Natural killer cell (primary cell): ENCODE results near the gene HSPA9. TPM values are rescaled to one million over a fixed set of nuclear protein-coding genes. Genes with fewer than 3 reads are reported as not detected.
A peak's percentile ranks its signal among the peaks of the same experiment; 100 is the strongest.

ENCODE experiments used
- ATAC-seq, 3 donors: fragments of 150-1000 bp in 2 of 3; fragments of 200-7000 bp in 1 of 3; cut with Tn5 transposase; 1 replicate in 1 of 3; 2 replicates in 2 of 3; pipeline ENCODE4 v1.10.0; 2021; ENCODE audit warnings: mild to moderate bottlenecking in 2 of 3, moderate library complexity in 2 of 3
- DNase-seq, 2 donors: peaks; one replicate each; pipeline versions ENCODE4 v3.0.0 to v3.0.0-alpha.2; 2013 to 2021; ENCODE audit warnings: mixed read lengths in 1 of 2
- H3K27ac ChIP-seq: one replicate; pipeline ENCODE4 v1.5.1; 2013; ENCODE audit warnings: mild to moderate bottlenecking, low read length
- H3K27me3 ChIP-seq: one replicate; pipeline ENCODE4 v1.6.1; 2013; ENCODE audit warnings: low read length; ENCODE audit not compliant: control insufficient read depth, insufficient read depth
- H3K36me3 ChIP-seq: one replicate; pipeline ENCODE4 v1.6.1; 2013; ENCODE audit warnings: low read length; ENCODE audit not compliant: control insufficient read depth, insufficient read depth
- H3K4me1 ChIP-seq: one replicate; pipeline ENCODE4 v1.6.1; 2013; ENCODE audit warnings: low read length; ENCODE audit not compliant: control insufficient read depth, insufficient read depth
- H3K4me3 ChIP-seq: one replicate; pipeline ENCODE4 v1.5.1; 2013; ENCODE audit warnings: low read length
- H3K9me3 ChIP-seq: one replicate; pipeline ENCODE4 v1.6.1; 2013; ENCODE audit warnings: low read length; ENCODE audit not compliant: control insufficient read depth, insufficient read depth
- H3K27ac Mint-ChIP-seq, 2 donors: one replicate each; pipeline ENCODE4 v1.8.0; 2022; ENCODE audit warnings: mild to moderate bottlenecking in 2 of 2, mixed read lengths in 2 of 2, moderate library complexity in 1 of 2
- H3K27me3 Mint-ChIP-seq, 2 donors: one replicate each; pipeline ENCODE4 v1.8.0; 2022; ENCODE audit warnings: low read depth in 2 of 2, mixed read lengths in 2 of 2
- H3K36me3 Mint-ChIP-seq: one replicate; pipeline ENCODE4 v1.8.0; 2022; ENCODE audit warnings: mixed read lengths
- H3K4me1 Mint-ChIP-seq, 2 donors: one replicate each; pipeline ENCODE4 v1.8.0; 2022; ENCODE audit warnings: mixed read lengths in 2 of 2
- H3K4me3 Mint-ChIP-seq: one replicate; pipeline ENCODE4 v1.8.0; 2022; ENCODE audit warnings: mild to moderate bottlenecking, moderate library complexity, mixed read lengths
- H3K9me3 Mint-ChIP-seq, 2 donors: one replicate each; pipeline ENCODE4 v1.8.0; 2022; ENCODE audit warnings: mixed read lengths in 2 of 2
- WGBS: methylation state at CpG from one replicate; pipeline ENCODE4 v1.1.7; 2013; ENCODE audit warnings: missing lambda C conversion rate; ENCODE audit not compliant: insufficient coverage; 5-methylcytosine and 5-hydroxymethylcytosine counted together
- intact Hi-C: fragments of 100-400 bp; cut with micrococcal nuclease; formaldehyde crosslinking; loops from one replicate; pipeline ENCODE4 v1.14.2; 2022
- total RNA-seq, 4 donors: library from RNA; stranded (reverse); fragments of 120-200 nt in 1 of 4; gene quantifications; one replicate each; pipeline versions ENCODE4 v1.2.3 to v1.2.4, GENCODE V29; 2013 to 2022
- TF ChIP-seq, protein P1 (sequence below): fragments of 200-600 bp; IDR thresholded peaks from one replicate; pipeline ENCODE4 v1.8.0; 2022; ENCODE audit warnings: antibody characterized with exemption

Gene HSPA9
- total RNA-seq, 3 donors from 2014 or later (not counting 1 experiment from before 2014, with no cell fraction given) = 272 to 308 (median 308) TPM

DNA sequence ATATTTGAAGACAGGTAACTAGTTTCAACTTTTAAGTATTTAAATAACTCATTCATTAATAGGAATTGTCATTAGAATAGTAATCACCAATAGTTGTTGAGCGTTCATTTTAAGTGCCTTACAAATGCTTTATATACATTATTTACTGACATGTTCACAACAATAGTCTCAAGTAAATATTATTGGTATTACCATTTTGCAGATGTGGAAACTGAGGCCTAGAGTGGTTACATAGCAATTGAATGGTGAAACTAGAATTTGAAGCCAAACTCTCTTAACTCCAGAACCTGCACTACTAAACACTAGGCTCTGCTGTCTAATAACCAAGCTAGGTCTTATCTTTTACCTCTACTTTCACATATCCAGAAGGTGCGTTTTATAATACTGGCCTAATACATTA, 4.8 kb upstream of the HSPA9 start:
- Histone ChIP-seq H3K36me3 (no peaks in the 10 kb centered on the region), H3K4me3 (no peak overlapping the region), H3K27ac (no peak overlapping the region), H3K27me3 (no peaks in the 10 kb centered on the region), H3K9me3 (no peaks in the 10 kb centered on the region), H3K4me1 (peaks cover 11% of the 10 kb centered on the region)
- Mint-ChIP-seq H3K4me1 (peaks cover 12 to 14% of the 10 kb centered on the region in 2 donors), H3K27me3 (peaks cover 5% of the 10 kb centered on the region in 2 donors), H3K9me3 (peaks cover 0 to 2% of the 10 kb centered on the region in 2 donors), H3K36me3 (no peaks in the 10 kb centered on the region), H3K27ac (no peak overlapping the region), H3K4me3 (no peak overlapping the region)
- WGBS = no CpG with 5 or more reads among the region's 2 CpGs
- DNase-seq = no peak
- intact Hi-C loops = no loop called here
- TF ChIP-seq, protein P1, sequence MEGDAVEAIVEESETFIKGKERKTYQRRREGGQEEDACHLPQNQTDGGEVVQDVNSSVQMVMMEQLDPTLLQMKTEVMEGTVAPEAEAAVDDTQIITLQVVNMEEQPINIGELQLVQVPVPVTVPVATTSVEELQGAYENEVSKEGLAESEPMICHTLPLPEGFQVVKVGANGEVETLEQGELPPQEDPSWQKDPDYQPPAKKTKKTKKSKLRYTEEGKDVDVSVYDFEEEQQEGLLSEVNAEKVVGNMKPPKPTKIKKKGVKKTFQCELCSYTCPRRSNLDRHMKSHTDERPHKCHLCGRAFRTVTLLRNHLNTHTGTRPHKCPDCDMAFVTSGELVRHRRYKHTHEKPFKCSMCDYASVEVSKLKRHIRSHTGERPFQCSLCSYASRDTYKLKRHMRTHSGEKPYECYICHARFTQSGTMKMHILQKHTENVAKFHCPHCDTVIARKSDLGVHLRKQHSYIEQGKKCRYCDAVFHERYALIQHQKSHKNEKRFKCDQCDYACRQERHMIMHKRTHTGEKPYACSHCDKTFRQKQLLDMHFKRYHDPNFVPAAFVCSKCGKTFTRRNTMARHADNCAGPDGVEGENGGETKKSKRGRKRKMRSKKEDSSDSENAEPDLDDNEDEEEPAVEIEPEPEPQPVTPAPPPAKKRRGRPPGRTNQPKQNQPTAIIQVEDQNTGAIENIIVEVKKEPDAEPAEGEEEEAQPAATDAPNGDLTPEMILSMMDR = no peak
- ATAC-seq = no peak

DNA sequence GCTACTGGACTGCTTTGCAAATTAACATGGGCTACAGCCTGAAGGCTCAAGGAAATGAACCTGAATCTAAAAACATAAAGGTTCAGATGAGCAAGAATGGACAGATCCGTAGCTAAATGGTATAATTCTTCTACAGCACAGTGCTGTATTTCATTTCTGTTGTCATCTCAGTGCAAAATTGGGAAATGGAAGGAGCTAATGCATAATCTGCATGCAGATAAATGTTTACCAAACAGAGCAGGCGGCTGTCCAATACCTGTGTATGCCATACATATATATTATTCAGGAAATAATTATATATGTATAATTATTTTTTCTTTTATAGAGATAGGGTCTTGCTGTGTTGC, 4.3 kb upstream of the HSPA9 start:
- peaks cover 0 to 2% of the 10 kb centered on the region in 2 donors for H3K9me3 Mint-ChIP-seq
- Histone ChIP-seq H3K36me3 (no peaks in the 10 kb centered on the region), H3K9me3 (no peaks in the 10 kb centered on the region), H3K27me3 (no peaks in the 10 kb centered on the region), H3K4me1 (peaks cover 11% of the 10 kb centered on the region), H3K4me3 (no peak overlapping the region), H3K27ac (peak overlapping the region; percentile 11)
- H3K4me1 Mint-ChIP-seq = peaks cover 17 to 19% of the 10 kb centered on the region in 2 donors
- ATAC-seq = no peak
- DNase-seq = no peak
- TF ChIP-seq, protein P1 = peak; percentile 42
- H3K4me3 Mint-ChIP-seq = peak overlapping the region; percentile 25
- no peak overlapping the region for H3K27ac Mint-ChIP-seq
- peaks cover under 1% of the 10 kb centered on the region in 2 donors for H3K27me3 Mint-ChIP-seq
- 0% methylated on average over 1 of the region's 2 CpGs for WGBS
- H3K36me3 Mint-ChIP-seq = no peaks in the 10 kb centered on the region
- intact Hi-C loops = loop anchor here (10.0 kb wide), 2 partner anchors 615 to 715 kb away; partner anchors contain the start of genes MATR3 and SIL1

DNA sequence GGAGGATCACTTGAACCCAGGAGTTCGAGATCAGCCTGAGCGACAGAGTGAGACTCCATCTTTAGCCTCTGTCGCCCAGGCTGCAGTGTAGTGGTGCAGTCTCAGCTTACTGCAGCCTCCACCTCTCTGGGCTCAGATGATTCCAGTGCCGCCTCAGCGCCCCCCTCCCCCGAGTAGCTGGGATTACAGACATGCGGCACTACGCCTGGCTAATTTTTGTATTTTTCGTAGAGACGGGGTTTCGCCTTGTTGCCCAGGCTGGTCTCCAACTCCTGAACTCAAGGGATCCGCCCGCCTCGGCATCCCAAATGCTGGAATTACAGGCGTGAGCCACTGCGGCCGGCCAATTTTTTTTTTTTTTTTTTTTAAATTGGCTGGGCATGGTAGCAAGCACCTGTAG, 2.3 kb upstream of the HSPA9 start:
- Mint-ChIP-seq H3K4me3 (no peak overlapping the region), H3K4me1 (peaks cover 21 to 31% of the 10 kb centered on the region in 2 donors), H3K27me3 (no peaks in the 10 kb centered on the region), H3K9me3 (peaks cover 0 to 2% of the 10 kb centered on the region in 2 donors), H3K36me3 (no peaks in the 10 kb centered on the region), H3K27ac (peak overlapping the region; percentile 100)
- peaks cover 12% of the 10 kb centered on the region for H3K36me3 ChIP-seq
- intact Hi-C loops = loop anchor here (10.0 kb wide), 2 partner anchors 617 to 717 kb away; partner anchors contain the start of genes MATR3 and SIL1
- WGBS = 96% methylated on average over 17 of the region's 17 CpGs
- H3K4me3 ChIP-seq = no peak overlapping the region
- ATAC-seq (no peak), DNase-seq (no peak)
- no peak overlapping the region for H3K27ac ChIP-seq
- TF ChIP-seq, protein P1 = no peak
- H3K27me3 ChIP-seq = no peaks in the 10 kb centered on the region
- no peaks in the 10 kb centered on the region for H3K9me3 ChIP-seq
- peaks cover 18% of the 10 kb centered on the region for H3K4me1 ChIP-seq

DNA sequence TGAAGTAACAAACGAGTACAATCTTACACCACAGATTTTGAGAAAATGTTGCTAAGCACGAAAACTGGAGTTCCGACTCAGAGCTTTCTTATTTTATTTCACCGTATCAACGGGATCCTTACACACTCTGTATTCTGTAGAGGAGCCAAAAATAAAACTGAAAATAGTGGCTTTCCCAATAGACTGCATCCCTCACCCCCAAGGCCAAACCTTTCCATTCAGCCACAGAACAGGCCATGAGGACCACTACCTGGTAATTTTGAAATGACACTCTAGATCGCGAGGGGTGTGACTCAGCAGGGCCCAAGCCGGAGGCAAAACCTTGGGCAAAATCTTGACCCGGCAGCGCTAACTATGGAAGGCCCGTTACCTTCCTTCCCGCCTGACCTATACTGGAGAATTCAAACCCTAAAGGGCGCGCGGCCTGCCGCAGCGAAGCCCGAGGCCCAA, 432 bp downstream of the HSPA9 start:
- no peaks in the 10 kb centered on the region for H3K36me3 Mint-ChIP-seq
- DNase-seq (no peak), ATAC-seq (peak; percentile 13 to 33 (median 16))
- peaks cover 0 to 2% of the 10 kb centered on the region in 2 donors for H3K9me3 Mint-ChIP-seq
- H3K4me3 Mint-ChIP-seq = peak overlapping the region; percentile 98
- H3K4me1 Mint-ChIP-seq = peaks cover 21 to 33% of the 10 kb centered on the region in 2 donors
- Histone ChIP-seq H3K4me3 (peak overlapping the region; percentile 86), H3K9me3 (no peaks in the 10 kb centered on the region), H3K36me3 (peaks cover 35% of the 10 kb centered on the region), H3K27ac (peak overlapping the region; percentile 98), H3K27me3 (no peaks in the 10 kb centered on the region), H3K4me1 (peaks cover 18% of the 10 kb centered on the region)
- H3K27ac Mint-ChIP-seq = peak overlapping the region; percentile 100
- H3K27me3 Mint-ChIP-seq = no peaks in the 10 kb centered on the region
- intact Hi-C loops = loop anchor here (1.0 to 10.0 kb wide), 5 partner anchors 9 to 720 kb away; partner anchors contain the start of genes ETF1, MATR3 and SIL1
- 0% methylated on average over 17 of the region's 18 CpGs for WGBS
- TF ChIP-seq, protein P1 = no peak
